ENCODE results near the gene SRP68.

DNA sequence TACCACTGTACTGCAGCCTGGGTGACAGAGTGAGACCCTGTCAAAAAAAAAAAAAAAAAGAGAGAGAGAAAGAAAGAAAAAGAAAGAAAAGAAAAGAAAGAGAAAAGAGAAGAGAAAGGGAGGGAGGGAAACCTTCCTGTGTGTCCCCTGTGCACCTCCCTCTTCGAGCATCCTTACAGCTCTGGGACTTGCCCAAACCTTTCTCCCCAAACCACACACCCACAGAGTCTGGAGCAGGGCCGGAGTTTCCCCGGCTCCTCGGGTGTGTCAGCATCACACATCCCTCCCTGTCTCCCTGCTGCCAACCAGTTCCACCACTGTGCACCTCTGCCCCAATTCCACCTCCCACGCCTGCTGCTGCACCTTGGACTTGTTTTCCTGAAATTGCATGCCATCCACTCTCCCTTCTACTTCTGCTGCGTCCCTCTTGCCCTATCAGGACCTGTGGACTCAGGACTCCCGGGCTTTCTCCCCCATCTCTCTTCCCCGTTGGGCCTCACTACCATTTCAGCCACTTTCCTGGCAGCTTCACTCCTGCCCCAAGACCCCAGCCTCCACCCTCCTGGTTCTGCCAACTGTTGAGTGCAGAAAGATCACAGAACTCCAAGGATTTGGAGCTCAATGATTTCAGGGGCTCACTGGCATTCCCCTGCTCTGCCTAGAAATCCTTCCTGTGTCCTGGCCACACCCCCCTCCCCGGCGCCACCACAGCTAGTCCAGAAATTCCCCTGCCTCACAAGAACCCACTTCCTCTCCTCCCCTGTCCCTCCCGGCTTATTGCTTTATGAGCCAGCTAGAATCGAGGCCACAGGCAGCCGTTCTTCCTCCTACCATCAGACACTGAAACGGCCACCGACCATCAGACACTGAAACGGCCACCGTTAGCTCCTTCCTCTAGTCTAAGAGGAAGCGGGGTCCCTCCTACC, 75.4 kb downstream of the SRP68 start:
- TF ChIP-seq, protein P1, sequence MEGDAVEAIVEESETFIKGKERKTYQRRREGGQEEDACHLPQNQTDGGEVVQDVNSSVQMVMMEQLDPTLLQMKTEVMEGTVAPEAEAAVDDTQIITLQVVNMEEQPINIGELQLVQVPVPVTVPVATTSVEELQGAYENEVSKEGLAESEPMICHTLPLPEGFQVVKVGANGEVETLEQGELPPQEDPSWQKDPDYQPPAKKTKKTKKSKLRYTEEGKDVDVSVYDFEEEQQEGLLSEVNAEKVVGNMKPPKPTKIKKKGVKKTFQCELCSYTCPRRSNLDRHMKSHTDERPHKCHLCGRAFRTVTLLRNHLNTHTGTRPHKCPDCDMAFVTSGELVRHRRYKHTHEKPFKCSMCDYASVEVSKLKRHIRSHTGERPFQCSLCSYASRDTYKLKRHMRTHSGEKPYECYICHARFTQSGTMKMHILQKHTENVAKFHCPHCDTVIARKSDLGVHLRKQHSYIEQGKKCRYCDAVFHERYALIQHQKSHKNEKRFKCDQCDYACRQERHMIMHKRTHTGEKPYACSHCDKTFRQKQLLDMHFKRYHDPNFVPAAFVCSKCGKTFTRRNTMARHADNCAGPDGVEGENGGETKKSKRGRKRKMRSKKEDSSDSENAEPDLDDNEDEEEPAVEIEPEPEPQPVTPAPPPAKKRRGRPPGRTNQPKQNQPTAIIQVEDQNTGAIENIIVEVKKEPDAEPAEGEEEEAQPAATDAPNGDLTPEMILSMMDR (IDR thresholded peaks at IDR 0.05; ENCODE audit: insufficient read depth, low read depth, low read length): no peak
- no peak for TF ChIP-seq EZH2 (IDR thresholded peaks at IDR 0.05; ENCODE audit: insufficient read depth, low read length)

All from astrocyte (in vitro differentiated cells and primary cell).